ENCODE data around the gene INSYN1.
"Not testable (repeated sequence)": the region's sequence is repeated elsewhere in the genome, so short reads cannot be mapped to it uniquely, and the experiment has no call there.

The INSYN1 gene

GRCh38 chr15:73753250-73754130 is at the start of gene INSYN1:
TSS of gene INSYN1 (minus strand) at chr15:73753351. CDS start at chr15:73751130, 2,221 bp downstream.
- no peak for DNase-seq

GRCh38 chr15:73802431-73803041 is 49.4 kb upstream of the INSYN1 start:
- DNase-seq, result no peak

- peak; percentile 71 for DNase-seq
These were observed 47.7 kb upstream of the INSYN1 start for GRCh38 chr15:73800662-73801345.

- DNase-seq, result peak; percentile 52
These were observed 46.3 kb upstream of the INSYN1 start for GRCh38 chr15:73799466-73799865.

GRCh38 chr15:73797366-73798158 is 44.4 kb upstream of the INSYN1 start:
- DNase-seq, result no peak

- no peak for DNase-seq
These were observed 43.2 kb upstream of the INSYN1 start for GRCh38 chr15:73796331-73796831.

- peak; percentile 11 for DNase-seq
These were observed 41.4 kb upstream of the INSYN1 start for GRCh38 chr15:73794443-73795133.

GRCh38 chr15:73792899-73793541 is 39.9 kb upstream of the INSYN1 start:
- not testable (repeated sequence) for DNase-seq

- DNase-seq, result no peak
These were observed 39.3 kb upstream of the INSYN1 start for GRCh38 chr15:73792415-73792814.

GRCh38 chr15:73789521-73790240 is 36.5 kb upstream of the INSYN1 start:
- DNase-seq, result no peak

GRCh38 chr15:73787621-73788020 is 34.5 kb upstream of the INSYN1 start:
- DNase-seq, result no peak

- DNase-seq, result no peak
These were observed 33.4 kb upstream of the INSYN1 start for GRCh38 chr15:73786538-73786937.

- not testable (repeated sequence) for DNase-seq
These were observed 32.3 kb upstream of the INSYN1 start for GRCh38 chr15:73785256-73786014.

GRCh38 chr15:73784291-73784690 is 31.1 kb upstream of the INSYN1 start:
- DNase-seq, result no peak

GRCh38 chr15:73782344-73782959 is 29.3 kb upstream of the INSYN1 start:
- no peak for DNase-seq

- DNase-seq, result no peak
These were observed 28.1 kb upstream of the INSYN1 start for GRCh38 chr15:73781038-73781925.

GRCh38 chr15:73779974-73780373 is 26.8 kb upstream of the INSYN1 start:
- no peak for DNase-seq

- DNase-seq, result no peak
These were observed 24.6 kb upstream of the INSYN1 start for GRCh38 chr15:73777741-73778140.

Data from kidney glomerular epithelial cell (primary cell).